ENCODE results near the gene GRID1. TPM values are rescaled to one million over a fixed set of nuclear protein-coding genes. Genes with fewer than 3 reads are reported as not detected.
"Not testable (repeated sequence)": the region's sequence is repeated elsewhere in the genome, so short reads cannot be mapped to it uniquely, and the experiment has no call there.

Gene GRID1
- total RNA-seq, 4 donors from 2014 or later = 0.88 to 7.3 (median 4.1) TPM

GRCh38 chr10:86078639-86079035 lies 288.0 kb downstream of the GRID1 start:
- TF ChIP-seq, protein P1, sequence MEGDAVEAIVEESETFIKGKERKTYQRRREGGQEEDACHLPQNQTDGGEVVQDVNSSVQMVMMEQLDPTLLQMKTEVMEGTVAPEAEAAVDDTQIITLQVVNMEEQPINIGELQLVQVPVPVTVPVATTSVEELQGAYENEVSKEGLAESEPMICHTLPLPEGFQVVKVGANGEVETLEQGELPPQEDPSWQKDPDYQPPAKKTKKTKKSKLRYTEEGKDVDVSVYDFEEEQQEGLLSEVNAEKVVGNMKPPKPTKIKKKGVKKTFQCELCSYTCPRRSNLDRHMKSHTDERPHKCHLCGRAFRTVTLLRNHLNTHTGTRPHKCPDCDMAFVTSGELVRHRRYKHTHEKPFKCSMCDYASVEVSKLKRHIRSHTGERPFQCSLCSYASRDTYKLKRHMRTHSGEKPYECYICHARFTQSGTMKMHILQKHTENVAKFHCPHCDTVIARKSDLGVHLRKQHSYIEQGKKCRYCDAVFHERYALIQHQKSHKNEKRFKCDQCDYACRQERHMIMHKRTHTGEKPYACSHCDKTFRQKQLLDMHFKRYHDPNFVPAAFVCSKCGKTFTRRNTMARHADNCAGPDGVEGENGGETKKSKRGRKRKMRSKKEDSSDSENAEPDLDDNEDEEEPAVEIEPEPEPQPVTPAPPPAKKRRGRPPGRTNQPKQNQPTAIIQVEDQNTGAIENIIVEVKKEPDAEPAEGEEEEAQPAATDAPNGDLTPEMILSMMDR (IDR thresholded peaks at IDR 0.05) = no peak
- TF ChIP-seq POLR2A (IDR thresholded peaks at IDR 0.05) = no peak
- no peak overlapping the region for H3K27ac ChIP-seq
- DNase-seq = no peak
- H3K4me3 ChIP-seq = no peak overlapping the region
- H3K36me3 ChIP-seq = no peaks in the 10 kb centered on the region
- no peaks in the 10 kb centered on the region for H3K27me3 ChIP-seq
- intact Hi-C loops (cut with DNase I; ENCODE audit: low total_unique reads) = no loop called here
- H3K9me3 ChIP-seq = no peaks in the 10 kb centered on the region
- H3K4me1 ChIP-seq = no peaks in the 10 kb centered on the region

DNA sequence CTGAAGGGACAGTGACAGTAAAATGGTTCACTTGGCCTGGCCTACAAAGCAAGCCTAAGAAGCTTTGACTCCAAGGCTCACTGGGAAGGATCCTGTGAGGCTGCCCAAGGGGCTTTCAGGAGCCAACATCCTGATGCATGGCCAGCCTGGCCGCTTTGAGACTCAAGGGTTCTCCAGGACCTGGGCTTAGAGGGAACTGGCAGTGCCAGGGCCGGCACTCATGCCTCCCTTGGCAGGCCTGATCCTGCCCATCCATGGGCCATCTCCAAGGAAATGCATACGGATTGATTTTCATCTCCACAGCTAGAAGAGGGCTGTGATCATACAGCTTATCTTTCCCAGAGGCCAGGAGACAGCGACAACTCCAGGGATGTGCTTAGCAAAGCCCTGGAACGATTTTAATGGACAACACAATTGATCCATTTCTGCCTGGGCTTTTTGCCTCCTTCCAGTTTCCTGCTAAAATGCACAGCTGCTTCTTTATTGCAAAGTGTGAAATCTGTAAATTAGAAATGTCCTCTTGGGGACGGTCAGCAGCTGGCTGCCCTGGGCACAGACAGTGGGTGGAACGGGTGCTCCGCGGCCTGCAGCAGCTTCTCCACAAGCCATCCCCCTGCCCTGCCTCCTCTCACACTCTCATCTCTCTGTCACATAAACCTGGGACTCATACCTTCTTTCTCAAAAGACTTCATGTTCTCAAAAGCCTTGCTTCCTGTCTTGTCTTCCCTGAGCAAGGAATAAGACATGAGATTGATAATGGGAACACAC lies 288.5 kb downstream of the GRID1 start:
- Histone ChIP-seq H3K36me3 (no peaks in the 10 kb centered on the region), H3K4me3 (no peak overlapping the region), H3K9me3 (no peaks in the 10 kb centered on the region), H3K27me3 (no peaks in the 10 kb centered on the region), H3K27ac (no peak overlapping the region), H3K4me1 (no peaks in the 10 kb centered on the region)
- no peak for DNase-seq
- TF ChIP-seq POLR2A (IDR thresholded peaks at IDR 0.05) = no peak
- TF ChIP-seq, protein P1 (IDR thresholded peaks at IDR 0.05) = no peak
- intact Hi-C loops (cut with DNase I; ENCODE audit: low total_unique reads) = no loop called here

DNA sequence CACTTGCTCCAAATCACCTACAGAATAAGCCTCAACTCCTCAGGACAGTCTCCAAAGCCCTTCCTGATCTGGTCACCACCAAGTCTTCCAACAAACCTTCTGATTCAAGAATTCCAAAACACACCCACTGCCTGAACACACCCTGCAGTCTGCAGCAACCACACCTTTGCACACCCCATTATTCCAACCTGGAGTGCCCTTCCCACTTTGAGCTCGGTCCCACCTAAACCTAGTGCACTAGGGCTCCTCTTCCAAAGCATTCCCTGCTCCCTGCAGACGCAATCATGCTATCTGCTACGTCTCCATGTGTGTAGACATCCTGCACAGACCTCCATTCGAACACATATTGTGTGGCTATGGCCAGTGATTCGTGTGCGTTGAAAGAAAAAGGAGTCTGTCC lies 289.3 kb downstream of the GRID1 start:
- Histone ChIP-seq H3K9me3 (no peaks in the 10 kb centered on the region), H3K4me3 (no peak overlapping the region), H3K27me3 (no peaks in the 10 kb centered on the region), H3K27ac (no peak overlapping the region), H3K36me3 (no peaks in the 10 kb centered on the region), H3K4me1 (no peaks in the 10 kb centered on the region)
- no peak for TF ChIP-seq POLR2A (IDR thresholded peaks at IDR 0.05)
- TF ChIP-seq, protein P1 (IDR thresholded peaks at IDR 0.05) = no peak
- intact Hi-C loops (cut with DNase I; ENCODE audit: low total_unique reads) = no loop called here
- no peak for DNase-seq

DNA sequence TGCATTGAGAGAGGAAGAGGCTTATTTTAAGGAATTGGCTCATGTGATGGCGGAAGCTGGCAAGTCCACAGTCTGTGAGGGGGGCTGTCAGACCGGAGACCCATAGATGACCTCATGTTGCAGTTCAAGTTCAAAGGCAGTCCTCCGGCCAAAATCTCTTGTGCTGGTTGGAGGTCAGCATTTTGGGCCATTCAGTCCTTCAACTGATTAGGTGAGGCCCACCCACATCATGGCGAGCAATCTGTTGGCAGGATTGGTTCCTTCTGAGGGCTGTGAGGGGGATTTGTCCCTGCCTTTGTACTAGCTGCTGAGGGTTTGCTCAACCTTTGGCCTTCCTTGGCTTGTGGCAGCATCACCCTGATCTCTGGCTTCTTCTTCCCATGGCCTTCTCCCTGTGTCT lies 290.1 kb downstream of the GRID1 start:
- DNase-seq; H3K9me3 ChIP-seq; H3K4me3 ChIP-seq; H3K27ac ChIP-seq; intact Hi-C loops (cut with DNase I; ENCODE audit: low total_unique reads); H3K4me1 ChIP-seq; H3K36me3 ChIP-seq; H3K27me3 ChIP-seq: not testable (repeated sequence)

- Histone ChIP-seq H3K27me3 (no peaks in the 10 kb centered on the region), H3K4me3 (no peak overlapping the region), H3K9me3 (no peaks in the 10 kb centered on the region), H3K4me1 (no peaks in the 10 kb centered on the region), H3K36me3 (no peaks in the 10 kb centered on the region), H3K27ac (no peak overlapping the region)
- TF ChIP-seq, protein P1 (IDR thresholded peaks at IDR 0.05) = no peak
- no peak for TF ChIP-seq POLR2A (IDR thresholded peaks at IDR 0.05)
- intact Hi-C loops (cut with DNase I; ENCODE audit: low total_unique reads) = no loop called here
- DNase-seq = no peak
Observed at GRCh38 chr10:86075512-86075911, 291.1 kb downstream of the GRID1 start.
